Endothelial cell of umbilical vein (primary cell): ENCODE measurements around the gene ACOD1. TPM values are rescaled to one million over a fixed set of nuclear protein-coding genes. Genes with fewer than 3 reads are reported as not detected.

Experiments used
- BruUV-seq: library from RNA; stranded (reverse); fragments of 400-500 nt; replicated peaks from 2 replicates; lab custom pipeline; 2021; lab: Mats Ljungman, UMichigan
- CTCF ChIA-PET: fragments of 300-600, 350-600 bp; sonication (Branson Sonifier 250); formaldehyde crosslinking; loops from one replicate; lab custom pipeline; 2021; ENCODE audit warnings: antibody characterized with exemption, inconsistent platforms; lab: Charles Lee
- POLR2A ChIA-PET: fragments of 300-600, 350-600 bp; sonication (Branson Sonifier 250); formaldehyde crosslinking; loops from one replicate; lab custom pipeline; 2021; ENCODE audit warnings: antibody characterized with exemption, inconsistent platforms; lab: Charles Lee
- DNase-seq: peaks from one replicate; pipeline ENCODE4 v3.0.0-alpha.2; 2011; ENCODE audit warnings: low read depth, low spot score
- FAIRE-seq: peaks from 2 replicates; lab custom pipeline; 2011; peaks lifted over from hg19 to GRCh38; lab: Jason Lieb, UNC
- H2AFZ ChIP-seq: 2 replicates; pipeline ENCODE4 v1.6.0; 2012; ENCODE audit warnings: low read depth, low read length, control low read depth, inconsistent platforms
- H3K27ac ChIP-seq: 2 replicates; pipeline ENCODE4 v1.5.1; 2011; ENCODE audit warnings: low read depth, mild to moderate bottlenecking, control low read depth, low read length, moderate library complexity; ENCODE audit not compliant: insufficient read depth
- H3K27me3 ChIP-seq, 2 experiments: 2 replicates each; pipeline versions ENCODE4 v1.6.0 to v1.6.1; 2011; ENCODE audit warnings: low read length in 2 of 2, mixed read lengths in 1 of 2; ENCODE audit not compliant: control insufficient read depth in 2 of 2, insufficient read depth in 2 of 2
- H3K36me3 ChIP-seq, 2 experiments: 2 replicates in 1 of 2; 3 replicates in 1 of 2; pipeline ENCODE4 v1.5.1; 2011; ENCODE audit warnings: low read length in 2 of 2, mild to moderate bottlenecking in 1 of 2, moderate library complexity in 1 of 2; ENCODE audit not compliant: control insufficient read depth in 2 of 2, insufficient read depth in 2 of 2; ENCODE audit errors: extremely low read depth in 1 of 2
- H3K4me1 ChIP-seq: 3 replicates; pipeline ENCODE4 v1.5.1; 2011; ENCODE audit warnings: mild to moderate bottlenecking, low read length; ENCODE audit not compliant: control insufficient read depth, insufficient read depth; ENCODE audit errors: extremely low read depth
- H3K4me2 ChIP-seq: 2 replicates; pipeline ENCODE4 v1.6.1; 2011; ENCODE audit warnings: low read length, control low read depth, mixed read lengths; ENCODE audit not compliant: insufficient read depth
- H3K4me3 ChIP-seq, 3 experiments: fragments of 200-600 bp in 1 of 3; sonication (generic), shearing (Covaris generic) in 1 of 3; replicated peaks in 1 of 3; 2 replicates each; pipeline ENCODE4 v1.5.1; 2011 to 2016; ENCODE audit warnings: control low read depth in 3 of 3, low read length in 3 of 3, mild to moderate bottlenecking in 2 of 3, inconsistent platforms in 1 of 3, low read depth in 1 of 3, moderate library complexity in 1 of 3; ENCODE audit not compliant: insufficient read depth in 1 of 3
- H3K79me2 ChIP-seq: 2 replicates; pipeline ENCODE4 v1.6.0; 2012; ENCODE audit warnings: low read length, inconsistent platforms; ENCODE audit not compliant: control insufficient read depth, insufficient read depth
- H3K9ac ChIP-seq: replicated peaks from 2 replicates; pipeline ENCODE3; 2011; ENCODE audit warnings: low read length, control low read depth; ENCODE audit not compliant: insufficient read depth; ENCODE audit errors: extremely low read depth
- H3K9me1 ChIP-seq: replicated peaks from 3 replicates; pipeline ENCODE4 v1.6.0; 2011; ENCODE audit warnings: mild to moderate bottlenecking, low read length; ENCODE audit not compliant: control insufficient read depth, insufficient read depth; ENCODE audit errors: extremely low read depth
- H3K9me3 ChIP-seq: replicated peaks from 2 replicates; pipeline ENCODE4 v1.5.1; 2012; ENCODE audit warnings: low read length, inconsistent platforms; ENCODE audit not compliant: control insufficient read depth, insufficient read depth
- H4K20me1 ChIP-seq: replicated peaks from 2 replicates; pipeline ENCODE3; 2011; ENCODE audit warnings: mild to moderate bottlenecking, low read length; ENCODE audit not compliant: control insufficient read depth, insufficient read depth; ENCODE audit errors: extremely low read depth
- CTCF ChIP-seq, 2 donors: IDR thresholded peaks; 1 replicate in 1 of 2; 2 replicates in 1 of 2; pipeline ENCODE4 v1.5.1; 2011; ENCODE audit warnings: low read length in 2 of 2, mild to moderate bottlenecking in 2 of 2, moderate library complexity in 2 of 2, control low read depth in 1 of 2, inconsistent platforms in 1 of 2, low read depth in 1 of 2; ENCODE audit not compliant: insufficient read depth in 1 of 2; ENCODE audit errors: extremely low read depth in 1 of 2
- EZH2 ChIP-seq: IDR thresholded peaks from 2 replicates; pipeline ENCODE4 v1.6.1; 2012; ENCODE audit warnings: borderline replicate concordance, low read depth, mild to moderate bottlenecking, moderate library complexity, low read length, inconsistent platforms; ENCODE audit not compliant: severe bottlenecking
- FOS ChIP-seq: IDR thresholded peaks from 2 replicates; pipeline ENCODE4 v1.6.1; 2011; ENCODE audit warnings: mild to moderate bottlenecking, low read length, moderate library complexity, borderline replicate concordance; ENCODE audit not compliant: insufficient read depth
- GATA2 ChIP-seq: IDR thresholded peaks from 2 replicates; pipeline ENCODE4 v1.7.0; 2011; ENCODE audit warnings: low read depth, mild to moderate bottlenecking, moderate library complexity, mixed read lengths, low read length; ENCODE audit not compliant: insufficient read length, insufficient read depth
- JUN ChIP-seq: IDR thresholded peaks from 2 replicates; pipeline ENCODE4 v1.6.1; 2011; ENCODE audit warnings: borderline replicate concordance, low read depth; ENCODE audit not compliant: insufficient read length, insufficient read depth
- MYC ChIP-seq: IDR thresholded peaks from one replicate; pipeline ENCODE4 v1.6.1; 2011; ENCODE audit warnings: mild to moderate bottlenecking, low read depth, low read length
- POLR2A ChIP-seq: IDR thresholded peaks from 2 replicates; pipeline ENCODE4 v1.6.1; 2012; ENCODE audit warnings: low read depth, mild to moderate bottlenecking, control low read depth, low read length
- POLR2AphosphoS5 ChIP-seq: IDR thresholded peaks from 2 replicates; pipeline ENCODE4 v1.6.1; 2012; ENCODE audit warnings: low read depth, mild to moderate bottlenecking, control low read depth, low read length, moderate library complexity; ENCODE audit not compliant: insufficient read depth
- dilution Hi-C: fragments of 300-500 bp; cut with MboI; formaldehyde crosslinking; loops from one replicate; pipeline ENCODE4 v1.15.0; 2019; ENCODE audit warnings: low sequenced_read_pairs; ENCODE audit not compliant: extremely low pct_ligation_motif_present
- intact Hi-C: fragments of 100-400 bp; cut with micrococcal nuclease; formaldehyde crosslinking; loops from one replicate; pipeline ENCODE4 v1.10.0; 2022
- polyA plus RNA-seq, 4 experiments: library from polyadenylated mRNA; depleted of rRNA in 3 of 4; stranded (reverse) in 3 of 4; unstranded in 1 of 4; fragments of >200 nt; gene quantifications; 2 replicates each; pipeline versions ENCODE4 v1.2.1 to v1.2.3, GENCODE V29; 2011 to 2012; ENCODE audit warnings: missing spikeins in 1 of 4
- total RNA-seq: library from RNA; stranded (reverse); gene quantifications from 2 replicates; pipeline ENCODE4 v1.2.3, GENCODE V29; 2021
- TF ChIP-seq, protein P1 (sequence below): IDR thresholded peaks from 2 replicates; pipeline ENCODE4 v1.6.1; 2011; ENCODE audit not compliant: insufficient read depth, insufficient read length

Gene ACOD1
- total and polyA plus RNA-seq, 2 donors (not counting 3 experiments of a cell fraction or from before 2014, with no cell fraction given): not detected

DNA sequence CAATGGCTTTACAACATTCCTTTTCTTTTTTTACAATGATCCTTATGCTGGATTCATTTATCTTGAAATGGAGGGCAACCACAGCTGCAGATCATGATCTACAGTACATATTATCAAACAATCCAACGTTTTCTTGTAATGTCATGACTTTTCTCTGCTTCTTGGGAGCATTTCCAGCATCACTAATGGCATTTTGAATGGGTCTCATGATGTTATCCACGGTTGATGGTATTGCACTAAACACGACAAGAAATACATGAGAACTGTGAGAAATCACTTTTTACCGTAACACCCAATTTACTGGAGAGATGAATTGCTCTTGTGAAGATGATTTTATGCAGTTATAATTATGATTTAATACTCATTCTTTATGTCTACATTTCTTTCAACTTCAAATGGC is 16.2 kb upstream of the ACOD1 start:
- no peak overlapping the region for H3K9ac ChIP-seq
- no peaks in the 10 kb centered on the region for H3K79me2 ChIP-seq
- no peak overlapping the region for H3K27ac ChIP-seq
- no peaks in the 10 kb centered on the region for H3K36me3 ChIP-seq
- no peaks in the 10 kb centered on the region for H3K9me3 ChIP-seq
- no peak for DNase-seq
- dilution Hi-C loops (no loop called here), intact Hi-C loops (no loop called here)
- ChIA-PET POLR2A (no interaction called here), CTCF (interaction anchor here (1.6 to 2.3 kb wide), 2 partner anchors 10 to 48 kb away, joined by 3 to 5 read pairs; no protein-coding TSS in a partner anchor)
- H2AFZ ChIP-seq: no peak overlapping the region
- no peak overlapping the region for H3K4me3 ChIP-seq
- H3K4me2 ChIP-seq: no peak overlapping the region
- no peaks in the 10 kb centered on the region for H3K9me1 ChIP-seq
- no TSS peak for BruUV-seq
- H3K4me1 ChIP-seq: no peaks in the 10 kb centered on the region
- TF ChIP-seq EZH2 (no peak), FOS (no peak), MYC (no peak), JUN (no peak), POLR2A (no peak), GATA2 (no peak)
- FAIRE-seq: no peak
- no peaks in the 10 kb centered on the region for H3K27me3 ChIP-seq
- no peaks in the 10 kb centered on the region for H4K20me1 ChIP-seq

GRCh38 chr13:76934671-76935070 is 13.6 kb upstream of the ACOD1 start:
- H3K9me3 ChIP-seq: no peaks in the 10 kb centered on the region
- FAIRE-seq (no peak), DNase-seq (no peak)
- H3K4me3 ChIP-seq: no peak overlapping the region
- H3K27ac ChIP-seq: no peak overlapping the region
- no peaks in the 10 kb centered on the region for H4K20me1 ChIP-seq
- POLR2A ChIA-PET: no interaction called here
- TF ChIP-seq EZH2 (no peak), CTCF (IDR thresholded peaks at IDR 0.05; ENCODE audit: extremely low read depth in 1 of 2, insufficient read depth in 1 of 2, low read depth in 1 of 2, low read length in 2 of 2) (no peak), JUN (no peak), FOS (no peak), POLR2AphosphoS5 (no peak), POLR2A (no peak), MYC (no peak), GATA2 (no peak)
- TF ChIP-seq, protein P1, sequence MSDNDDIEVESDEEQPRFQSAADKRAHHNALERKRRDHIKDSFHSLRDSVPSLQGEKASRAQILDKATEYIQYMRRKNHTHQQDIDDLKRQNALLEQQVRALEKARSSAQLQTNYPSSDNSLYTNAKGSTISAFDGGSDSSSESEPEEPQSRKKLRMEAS: no peak
- H3K27me3 ChIP-seq: no peaks in the 10 kb centered on the region
- CTCF ChIA-PET: no interaction called here
- H3K4me1 ChIP-seq: no peaks in the 10 kb centered on the region
- H3K79me2 ChIP-seq: no peaks in the 10 kb centered on the region
- intact Hi-C loops (no loop called here), dilution Hi-C loops (no loop called here)
- BruUV-seq: no TSS peak
- H2AFZ ChIP-seq: no peak overlapping the region
- no peak overlapping the region for H3K4me2 ChIP-seq
- no peaks in the 10 kb centered on the region for H3K9me1 ChIP-seq
- no peak overlapping the region for H3K9ac ChIP-seq
- no peaks in the 10 kb centered on the region for H3K36me3 ChIP-seq
